Measurements from ENCODE around the gene SRXN1.

DNA sequence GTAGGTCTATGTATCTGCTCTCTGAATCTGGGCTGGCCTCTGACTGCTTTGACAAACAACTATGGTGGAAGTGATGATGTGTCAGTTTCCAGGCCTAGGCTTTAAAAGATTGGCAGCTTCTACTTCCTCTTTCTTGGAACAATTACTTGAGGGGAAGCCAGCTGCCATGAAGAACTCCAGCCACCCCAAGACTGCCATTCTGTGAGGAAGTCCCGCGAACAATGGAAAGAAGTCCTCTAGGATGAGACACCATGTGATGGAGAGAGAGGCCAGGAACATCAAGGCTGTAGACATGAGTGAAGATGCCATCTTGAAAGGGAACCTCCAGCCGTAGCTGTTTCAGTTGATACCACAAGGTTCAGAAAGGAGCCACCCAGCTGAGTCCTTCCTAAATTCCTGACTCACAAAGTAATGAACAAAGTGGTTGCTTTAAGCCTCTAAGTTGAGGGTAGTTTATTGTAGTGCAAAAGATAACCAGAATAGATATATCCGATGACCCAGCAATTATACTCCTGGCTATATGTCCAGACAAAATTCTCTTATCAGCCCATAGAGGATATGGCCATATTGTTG is 27.6 kb downstream of the SRXN1 start:
- no peak for TF ChIP-seq SP1 (IDR thresholded peaks at IDR 0.05)
- no peak for TF ChIP-seq CTBP1 (IDR thresholded peaks at IDR 0.05; ENCODE audit: borderline replicate concordance)

Measured in HEK293T (cell line).